CD4-positive, CD25-positive, alpha-beta regulatory T cell (primary cell): ENCODE data around the gene CACFD1. TPM values are rescaled to one million over a fixed set of nuclear protein-coding genes. Genes with fewer than 3 reads are reported as not detected.

Experiments used
- ATAC-seq, 2 donors: fragments of 150-1000 bp; cut with Tn5 transposase; one replicate each; pipeline ENCODE4 v1.10.0; 2021; ENCODE audit warnings: low read depth in 2 of 2, moderate number of reproducible peaks in 2 of 2, moderate library complexity in 1 of 2
- DNase-seq, 3 donors: peaks; one replicate each; pipeline versions ENCODE4 v3.0.0 to v3.0.0-alpha.2; 2012 to 2022; ENCODE audit warnings: mixed read lengths in 1 of 3
- H3K27ac ChIP-seq: one replicate; pipeline ENCODE4 v1.7.0; 2013; ENCODE audit warnings: mild to moderate bottlenecking, low read length; ENCODE audit not compliant: insufficient read depth, poor library complexity, severe bottlenecking
- H3K27me3 ChIP-seq: one replicate; pipeline ENCODE4 v1.7.0; 2013; ENCODE audit warnings: low read length; ENCODE audit not compliant: control insufficient read depth, insufficient read depth
- H3K36me3 ChIP-seq: one replicate; pipeline ENCODE4 v1.7.0; 2013; ENCODE audit warnings: mild to moderate bottlenecking, low read length, moderate library complexity; ENCODE audit not compliant: control insufficient read depth, insufficient read depth
- H3K4me1 ChIP-seq: 2 replicates; pipeline ENCODE4 v1.7.0; 2013; ENCODE audit warnings: mild to moderate bottlenecking, low read length; ENCODE audit not compliant: insufficient read depth, control insufficient read depth, poor library complexity, severe bottlenecking
- H3K4me3 ChIP-seq: one replicate; pipeline ENCODE4 v1.7.0; 2013; ENCODE audit warnings: low read depth, mild to moderate bottlenecking, low read length, moderate library complexity
- H3K9me3 ChIP-seq, 2 experiments: 1 replicate in 1 of 2; 2 replicates in 1 of 2; pipeline ENCODE4 v1.7.0; 2013; ENCODE audit warnings: low read length in 2 of 2, mild to moderate bottlenecking in 1 of 2, moderate library complexity in 1 of 2; ENCODE audit not compliant: control insufficient read depth in 2 of 2
- H3K27ac Mint-ChIP-seq, 3 donors: one replicate each; pipeline ENCODE4 v1.8.0; 2020 to 2022; ENCODE audit warnings: mild to moderate bottlenecking in 3 of 3, mixed read lengths in 3 of 3, moderate library complexity in 2 of 3
- H3K27me3 Mint-ChIP-seq: one replicate; pipeline ENCODE4 v1.8.0; 2022; ENCODE audit warnings: mild to moderate bottlenecking, mixed read lengths
- H3K36me3 Mint-ChIP-seq: one replicate; pipeline ENCODE4 v1.8.0; 2020; ENCODE audit warnings: mixed read lengths
- H3K4me1 Mint-ChIP-seq, 4 donors: one replicate each; pipeline ENCODE4 v1.8.0; 2020 to 2022; ENCODE audit warnings: mixed read lengths in 4 of 4, mild to moderate bottlenecking in 1 of 4
- H3K4me3 Mint-ChIP-seq, 4 donors: one replicate each; pipeline ENCODE4 v1.8.0; 2020 to 2022; ENCODE audit warnings: mild to moderate bottlenecking in 4 of 4, mixed read lengths in 4 of 4, moderate library complexity in 3 of 4
- H3K9me3 Mint-ChIP-seq, 7 donors: one replicate each; pipeline ENCODE4 v1.8.0; 2020 to 2022; ENCODE audit warnings: mixed read lengths in 7 of 7, mild to moderate bottlenecking in 3 of 7, moderate library complexity in 2 of 7
- polyA plus RNA-seq, 4 donors: library from polyadenylated mRNA; unstranded; fragments of 300-500 nt; fragmentation: Illumina TruSeq; gene quantifications; one replicate each; pipeline ENCODE4 v1.2.3, GENCODE V29; 2021
- total RNA-seq: library from RNA; stranded (reverse); gene quantifications from one replicate; pipeline ENCODE4 v1.2.3, GENCODE V29; 2022

CACFD1 gene
- total and polyA plus RNA-seq, 5 donors from 2014 or later: 1.2 to 3.0 (median 1.8) TPM

GRCh38 chr9:133460405-133461175 lies 812 bp downstream of the CACFD1 start:
- H3K4me1 ChIP-seq: peaks cover 16% of the 10 kb centered on the region
- peak overlapping the region; percentile 81 to 94 (median 84) for H3K4me3 Mint-ChIP-seq
- H3K27me3 ChIP-seq: no peaks in the 10 kb centered on the region
- ATAC-seq: no peak
- H3K36me3 ChIP-seq: no peaks in the 10 kb centered on the region
- H3K27ac Mint-ChIP-seq: peak overlapping the region; percentile 60 to 89 (median 79)
- no peaks in the 10 kb centered on the region for H3K9me3 ChIP-seq
- no peak overlapping the region for H3K4me3 ChIP-seq
- H3K9me3 Mint-ChIP-seq: no peaks in the 10 kb centered on the region
- peaks cover 0 to 21% (median 4%) of the 10 kb centered on the region in 4 donors for H3K4me1 Mint-ChIP-seq
- peak in 2 of 3 donors; percentile 18 to 50 for DNase-seq
- H3K27me3 Mint-ChIP-seq: peaks cover 5% of the 10 kb centered on the region
- H3K36me3 Mint-ChIP-seq: no peaks in the 10 kb centered on the region
- H3K27ac ChIP-seq: peak overlapping the region; percentile 81

GRCh38 chr9:133461975-133462374 lies 2.2 kb downstream of the CACFD1 start:
- Mint-ChIP-seq H3K4me3 (peak overlapping the region in 3 of 4 donors; percentile 32 to 94 (median 81)), H3K36me3 (no peaks in the 10 kb centered on the region), H3K27me3 (peaks cover 5% of the 10 kb centered on the region), H3K9me3 (no peaks in the 10 kb centered on the region), H3K4me1 (peaks cover 0 to 21% (median 4%) of the 10 kb centered on the region in 4 donors), H3K27ac (peak overlapping the region in 1 of 3 donors; percentile 31)
- Histone ChIP-seq H3K27me3 (no peaks in the 10 kb centered on the region), H3K4me3 (no peak overlapping the region), H3K4me1 (peaks cover 16% of the 10 kb centered on the region), H3K27ac (no peak overlapping the region), H3K9me3 (no peaks in the 10 kb centered on the region), H3K36me3 (no peaks in the 10 kb centered on the region)
- DNase-seq (no peak), ATAC-seq (no peak)

GRCh38 chr9:133463234-133463863 lies 3.6 kb downstream of the CACFD1 start:
- Histone ChIP-seq H3K27me3 (no peaks in the 10 kb centered on the region), H3K9me3 (no peaks in the 10 kb centered on the region), H3K27ac (no peak overlapping the region), H3K36me3 (no peaks in the 10 kb centered on the region), H3K4me3 (no peak overlapping the region), H3K4me1 (peaks cover 16% of the 10 kb centered on the region)
- H3K4me1 Mint-ChIP-seq: peaks cover 0 to 21% (median 4%) of the 10 kb centered on the region in 4 donors
- no peak overlapping the region for H3K27ac Mint-ChIP-seq
- peaks cover 5% of the 10 kb centered on the region for H3K27me3 Mint-ChIP-seq
- H3K4me3 Mint-ChIP-seq: peak overlapping the region in 2 of 4 donors; percentile 31 to 94
- H3K9me3 Mint-ChIP-seq: no peaks in the 10 kb centered on the region
- no peaks in the 10 kb centered on the region for H3K36me3 Mint-ChIP-seq
- ATAC-seq (no peak), DNase-seq (peak in 1 of 3 donors; percentile 11)

DNA sequence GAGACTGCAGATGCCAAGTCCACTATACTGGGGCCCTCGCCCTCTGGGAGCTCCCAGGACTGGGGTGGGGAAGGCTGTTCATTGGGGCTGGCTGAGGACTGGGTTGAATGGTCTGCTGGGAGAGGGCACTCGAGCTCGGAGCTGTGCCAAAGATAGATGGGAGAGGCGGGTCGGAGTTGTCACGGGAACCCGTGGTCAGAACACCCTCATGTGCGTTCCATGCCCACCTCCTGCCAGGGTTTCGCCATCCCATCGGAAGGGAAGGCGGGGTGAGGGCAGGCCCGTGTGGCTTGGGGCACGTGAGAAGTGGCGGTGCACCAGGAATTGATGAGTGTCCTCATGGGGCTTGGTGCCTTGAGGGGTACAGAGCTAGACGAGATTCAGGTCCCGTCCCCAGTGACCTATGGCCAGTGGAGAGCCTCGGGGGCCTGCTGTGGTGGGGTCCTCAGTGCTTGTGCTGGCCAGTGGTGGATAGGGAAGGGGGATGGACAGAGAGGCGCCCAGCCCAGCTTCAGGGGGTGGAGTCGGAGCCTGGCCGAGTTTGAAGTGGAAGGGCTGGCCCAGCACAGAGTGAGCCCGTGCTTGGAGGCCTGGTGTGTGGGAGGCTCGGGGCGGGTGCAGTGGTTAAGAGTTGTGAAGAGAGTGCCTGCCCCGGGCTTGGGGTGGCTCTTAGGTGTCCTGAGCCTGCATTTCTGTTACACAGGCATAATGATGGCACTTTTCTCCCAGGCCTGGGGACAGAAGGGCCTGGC lies 4.3 kb downstream of the CACFD1 start:
- peak overlapping the region in 1 of 4 donors; percentile 32 for H3K4me3 Mint-ChIP-seq
- H3K9me3 Mint-ChIP-seq: no peaks in the 10 kb centered on the region

DNA sequence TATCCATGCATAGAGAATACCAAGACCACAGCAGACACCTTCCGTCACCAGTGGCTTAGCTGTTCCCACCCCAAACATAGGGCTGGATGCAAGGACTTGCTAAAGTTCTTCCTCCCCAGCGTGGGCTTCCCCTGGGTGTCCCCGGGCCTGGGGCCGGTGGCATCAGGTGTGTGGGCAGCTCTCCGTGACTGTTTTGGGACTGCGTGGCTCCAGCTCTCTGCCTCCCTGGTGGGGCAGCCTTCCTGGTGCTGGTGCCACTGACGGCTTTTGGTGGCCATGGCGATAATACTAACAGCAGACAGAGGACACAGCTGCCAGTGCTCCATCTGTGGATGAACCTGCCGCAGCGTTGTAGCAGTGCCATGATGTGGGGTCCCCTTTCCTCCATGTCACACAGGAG lies 4.9 kb downstream of the CACFD1 start:
- peaks cover 0 to 16% (median 3%) of the 10 kb centered on the region in 4 donors for H3K4me1 Mint-ChIP-seq
- H3K9me3 Mint-ChIP-seq: no peaks in the 10 kb centered on the region
- H3K27me3 ChIP-seq: no peaks in the 10 kb centered on the region
- H3K36me3 Mint-ChIP-seq: no peaks in the 10 kb centered on the region
- H3K4me3 Mint-ChIP-seq: no peak overlapping the region
- H3K36me3 ChIP-seq: no peaks in the 10 kb centered on the region
- DNase-seq (no peak), ATAC-seq (no peak)
- H3K27me3 Mint-ChIP-seq: no peaks in the 10 kb centered on the region
- H3K4me1 ChIP-seq: peaks cover 8% of the 10 kb centered on the region
- H3K27ac Mint-ChIP-seq: no peak overlapping the region
- no peak overlapping the region for H3K27ac ChIP-seq
- no peaks in the 10 kb centered on the region for H3K9me3 ChIP-seq
- no peak overlapping the region for H3K4me3 ChIP-seq

More for the DNA sequence above, 4.3 kb downstream of the CACFD1 start:
- H3K36me3 ChIP-seq: no peaks in the 10 kb centered on the region
- peaks cover 14% of the 10 kb centered on the region for H3K4me1 ChIP-seq
- H3K27me3 ChIP-seq: no peaks in the 10 kb centered on the region
- H3K4me1 Mint-ChIP-seq: peaks cover 0 to 21% (median 4%) of the 10 kb centered on the region in 4 donors
- H3K27ac ChIP-seq: no peak overlapping the region
- no peak overlapping the region for H3K4me3 ChIP-seq
- DNase-seq (no peak), ATAC-seq (no peak)
- no peak overlapping the region for H3K27ac Mint-ChIP-seq
- H3K9me3 ChIP-seq: no peaks in the 10 kb centered on the region
- H3K27me3 Mint-ChIP-seq: no peaks in the 10 kb centered on the region
- no peaks in the 10 kb centered on the region for H3K36me3 Mint-ChIP-seq

DNA sequence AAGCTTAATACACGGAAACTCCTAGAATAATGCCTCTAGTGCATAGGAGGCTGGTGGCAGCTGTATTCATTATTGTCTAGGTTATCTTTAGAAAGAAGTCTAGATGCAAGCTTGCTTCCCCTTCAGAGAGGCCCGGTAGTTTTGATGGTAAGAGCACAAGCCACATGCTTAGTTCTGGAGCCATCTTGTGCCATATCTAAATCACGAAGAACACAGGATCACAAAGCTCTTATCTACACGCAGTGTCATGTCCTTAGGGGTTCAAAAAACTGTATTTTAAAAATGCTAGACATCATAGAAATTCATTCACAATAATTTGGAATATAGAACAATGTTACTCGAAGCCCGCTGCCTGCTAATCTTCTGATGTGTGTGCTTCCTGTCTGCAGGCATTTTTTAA lies 6.2 kb downstream of the CACFD1 start:
- no peak for ATAC-seq
- Histone ChIP-seq H3K4me1 (no peaks in the 10 kb centered on the region), H3K36me3 (no peaks in the 10 kb centered on the region), H3K4me3 (no peak overlapping the region), H3K27me3 (no peaks in the 10 kb centered on the region), H3K9me3 (no peaks in the 10 kb centered on the region), H3K27ac (no peak overlapping the region)
- DNase-seq: no peak
- Mint-ChIP-seq H3K36me3 (no peaks in the 10 kb centered on the region), H3K27ac (no peak overlapping the region), H3K4me3 (peak overlapping the region in 1 of 4 donors; percentile 40), H3K27me3 (no peaks in the 10 kb centered on the region), H3K9me3 (no peaks in the 10 kb centered on the region), H3K4me1 (peaks cover 0 to 6% (median under 1%) of the 10 kb centered on the region in 4 donors)

DNA sequence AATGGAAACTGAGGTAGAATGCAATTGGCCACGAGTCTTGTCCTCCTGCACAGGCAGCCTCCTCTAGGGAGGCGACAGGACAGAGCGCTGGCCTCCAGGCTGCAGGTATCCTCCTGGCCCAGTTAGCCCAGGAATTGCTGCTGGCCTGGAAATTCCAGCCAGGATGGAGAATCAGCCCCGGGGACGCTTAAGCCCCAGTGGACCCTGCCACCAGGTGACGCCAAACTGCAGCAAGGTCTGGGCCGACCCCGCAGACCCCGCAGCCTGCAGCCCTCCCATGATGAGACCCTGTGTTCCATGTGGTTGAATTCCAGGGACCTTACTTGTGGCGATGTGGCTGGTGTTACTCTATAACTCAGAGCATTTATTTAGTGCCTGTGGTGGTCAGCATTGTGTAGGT lies 7.3 kb downstream of the CACFD1 start:
- Mint-ChIP-seq H3K4me3 (no peak overlapping the region), H3K36me3 (no peaks in the 10 kb centered on the region), H3K27ac (no peak overlapping the region), H3K4me1 (peaks cover 0 to 2% (median 0%) of the 10 kb centered on the region in 4 donors), H3K9me3 (no peaks in the 10 kb centered on the region), H3K27me3 (no peaks in the 10 kb centered on the region)
- Histone ChIP-seq H3K27ac (no peak overlapping the region), H3K9me3 (no peaks in the 10 kb centered on the region), H3K4me1 (no peaks in the 10 kb centered on the region), H3K4me3 (no peak overlapping the region), H3K27me3 (no peaks in the 10 kb centered on the region), H3K36me3 (no peaks in the 10 kb centered on the region)
- DNase-seq: no peak
- ATAC-seq: no peak
